Measurements from ENCODE around the gene MLXIP.

Gene MLXIP

GRCh38 chr12:122043476-122043875 lies 35.1 kb upstream of the MLXIP start:
- Histone ChIP-seq H3K36me3 (peaks cover 27% of the 10 kb centered on the region), H3K9me3 (ENCODE audit: severe bottlenecking) (peaks cover 6% of the 10 kb centered on the region), H3K27me3 (ENCODE audit: insufficient read depth, low read depth, severe bottlenecking) (no peaks in the 10 kb centered on the region), H3K27ac (no peak overlapping the region), H3K4me3 (ENCODE audit: low read depth, low read length) (no peak overlapping the region)
- no peak for DNase-seq
- TF ChIP-seq, protein P1, sequence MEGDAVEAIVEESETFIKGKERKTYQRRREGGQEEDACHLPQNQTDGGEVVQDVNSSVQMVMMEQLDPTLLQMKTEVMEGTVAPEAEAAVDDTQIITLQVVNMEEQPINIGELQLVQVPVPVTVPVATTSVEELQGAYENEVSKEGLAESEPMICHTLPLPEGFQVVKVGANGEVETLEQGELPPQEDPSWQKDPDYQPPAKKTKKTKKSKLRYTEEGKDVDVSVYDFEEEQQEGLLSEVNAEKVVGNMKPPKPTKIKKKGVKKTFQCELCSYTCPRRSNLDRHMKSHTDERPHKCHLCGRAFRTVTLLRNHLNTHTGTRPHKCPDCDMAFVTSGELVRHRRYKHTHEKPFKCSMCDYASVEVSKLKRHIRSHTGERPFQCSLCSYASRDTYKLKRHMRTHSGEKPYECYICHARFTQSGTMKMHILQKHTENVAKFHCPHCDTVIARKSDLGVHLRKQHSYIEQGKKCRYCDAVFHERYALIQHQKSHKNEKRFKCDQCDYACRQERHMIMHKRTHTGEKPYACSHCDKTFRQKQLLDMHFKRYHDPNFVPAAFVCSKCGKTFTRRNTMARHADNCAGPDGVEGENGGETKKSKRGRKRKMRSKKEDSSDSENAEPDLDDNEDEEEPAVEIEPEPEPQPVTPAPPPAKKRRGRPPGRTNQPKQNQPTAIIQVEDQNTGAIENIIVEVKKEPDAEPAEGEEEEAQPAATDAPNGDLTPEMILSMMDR (IDR thresholded peaks at IDR 0.05; ENCODE audit: low read depth, low read length) = no peak

- TF ChIP-seq, protein P1 (IDR thresholded peaks at IDR 0.05; ENCODE audit: low read depth, low read length) = no peak
- no peak for DNase-seq
- Histone ChIP-seq H3K27ac (no peak overlapping the region), H3K4me3 (ENCODE audit: low read depth, low read length) (no peak overlapping the region), H3K36me3 (peaks cover 23% of the 10 kb centered on the region), H3K27me3 (ENCODE audit: insufficient read depth, low read depth, severe bottlenecking) (no peaks in the 10 kb centered on the region), H3K9me3 (ENCODE audit: severe bottlenecking) (peaks cover 6% of the 10 kb centered on the region)
These were observed 33.3 kb upstream of the MLXIP start for GRCh38 chr12:122045262-122045661.

- no peak overlapping the region for H3K27ac ChIP-seq
These were observed 32.4 kb upstream of the MLXIP start for GRCh38 chr12:122046145-122046544.

DNA sequence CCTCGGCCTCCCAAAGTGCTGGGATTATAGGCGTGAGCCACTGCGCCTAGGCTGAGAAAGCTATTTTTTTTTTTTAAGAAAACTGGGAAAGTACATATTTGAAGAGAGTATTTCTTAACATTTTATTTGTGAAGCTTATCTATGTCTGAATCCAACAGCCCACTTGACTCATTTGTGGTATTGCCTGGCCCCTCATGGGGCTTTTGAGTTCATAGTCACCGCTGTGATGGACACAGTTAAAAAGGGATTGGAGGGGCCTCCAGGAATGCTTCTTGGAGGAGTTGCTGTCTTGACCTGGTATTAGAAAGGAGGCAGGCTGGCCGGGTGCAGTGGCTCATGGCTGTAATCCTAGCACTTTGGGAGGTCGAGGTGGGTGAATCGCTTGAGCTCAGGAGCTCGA lies 30.4 kb upstream of the MLXIP start:
- Histone ChIP-seq H3K27me3 (ENCODE audit: insufficient read depth, low read depth, severe bottlenecking) (no peaks in the 10 kb centered on the region), H3K9me3 (ENCODE audit: severe bottlenecking) (peaks cover 6% of the 10 kb centered on the region), H3K27ac (no peak overlapping the region), H3K4me3 (ENCODE audit: low read depth, low read length) (no peak overlapping the region), H3K36me3 (peaks cover 23% of the 10 kb centered on the region)
- TF ChIP-seq, protein P1 (IDR thresholded peaks at IDR 0.05; ENCODE audit: low read depth, low read length) = no peak
- DNase-seq = no peak

More at GRCh38 chr12:122046145-122046544, 32.4 kb upstream of the MLXIP start:
- H3K9me3 ChIP-seq (ENCODE audit: severe bottlenecking) = peaks cover 6% of the 10 kb centered on the region
- no peak for DNase-seq
- no peaks in the 10 kb centered on the region for H3K27me3 ChIP-seq (ENCODE audit: insufficient read depth, low read depth, severe bottlenecking)
- H3K36me3 ChIP-seq = peaks cover 23% of the 10 kb centered on the region
- TF ChIP-seq, protein P1 (IDR thresholded peaks at IDR 0.05; ENCODE audit: low read depth, low read length) = no peak
- H3K4me3 ChIP-seq (ENCODE audit: low read depth, low read length) = no peak overlapping the region

- peaks cover 15% of the 10 kb centered on the region for H3K36me3 ChIP-seq
- H3K27ac ChIP-seq = no peak overlapping the region
- H3K4me3 ChIP-seq (ENCODE audit: low read depth, low read length) = no peak overlapping the region
- H3K27me3 ChIP-seq (ENCODE audit: insufficient read depth, low read depth, severe bottlenecking) = no peaks in the 10 kb centered on the region
- DNase-seq = no peak
- H3K9me3 ChIP-seq (ENCODE audit: severe bottlenecking) = peaks cover 4% of the 10 kb centered on the region
- TF ChIP-seq, protein P1 (IDR thresholded peaks at IDR 0.05; ENCODE audit: low read depth, low read length) = no peak
These were observed 28.7 kb upstream of the MLXIP start for GRCh38 chr12:122049827-122050226.

DNA sequence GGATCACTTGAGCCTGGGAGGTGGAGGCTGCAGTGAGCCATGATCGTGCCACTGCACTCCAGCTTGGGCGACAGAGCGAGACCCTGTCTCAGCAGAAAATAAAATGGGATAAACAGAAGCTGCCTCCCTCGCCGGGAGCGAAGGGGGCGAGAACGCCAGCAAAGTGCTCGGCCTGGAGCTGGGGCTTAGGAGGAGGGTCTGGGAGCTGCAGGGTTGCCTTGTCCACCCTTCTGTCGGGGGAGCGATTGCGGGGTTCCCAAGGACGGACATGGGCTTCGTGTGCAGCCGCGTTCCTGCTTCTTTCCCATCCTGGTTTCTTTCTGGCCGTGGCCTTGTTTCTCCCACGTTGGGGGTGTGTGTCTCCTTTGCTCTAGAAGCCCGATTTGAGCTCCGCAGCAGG lies 27.9 kb upstream of the MLXIP start:
- TF ChIP-seq, protein P1 (IDR thresholded peaks at IDR 0.05; ENCODE audit: low read depth, low read length) = no peak
- H3K36me3 ChIP-seq = peaks cover 7% of the 10 kb centered on the region
- DNase-seq = no peak
- no peaks in the 10 kb centered on the region for H3K9me3 ChIP-seq (ENCODE audit: severe bottlenecking)
- no peak overlapping the region for H3K4me3 ChIP-seq (ENCODE audit: low read depth, low read length)
- H3K27me3 ChIP-seq (ENCODE audit: insufficient read depth, low read depth, severe bottlenecking) = no peaks in the 10 kb centered on the region
- no peak overlapping the region for H3K27ac ChIP-seq
